Esophagus squamous epithelium (tissue), 4 donors: ENCODE data around the gene SIX5.

Source experiments
- CTCF ChIP-seq, 6 experiments: fragments of 450-650 bp in 4 of 6; fragments of 200-600 bp in 2 of 6; sonication (generic) in 2 of 6; IDR thresholded peaks; one replicate each; pipeline ENCODE4 v1.5.1; 2016 to 2019; ENCODE audit warnings: antibody characterized with exemption in 6 of 6, mild to moderate bottlenecking in 4 of 6, moderate library complexity in 4 of 6
- POLR2A ChIP-seq, 4 donors: fragments of 450-650 bp; IDR thresholded peaks; one replicate each; pipeline ENCODE4 v1.6.1; 2017; ENCODE audit warnings: antibody characterized with exemption in 4 of 4, mild to moderate bottlenecking in 4 of 4, moderate library complexity in 3 of 4

- TF ChIP-seq POLR2A (IDR thresholded peaks at IDR 0.05) (no peak), CTCF (IDR thresholded peaks at IDR 0.05) (no peak)
Measured at GRCh38 chr19:45791744-45792469, 22.9 kb upstream of the SIX5 start.
